Measurements from ENCODE around the gene WDR4. TPM values are rescaled to one million over a fixed set of nuclear protein-coding genes. Genes with fewer than 3 reads are reported as not detected.

WDR4 gene
- total RNA-seq, 1 experiment from 2014 or later, result 42.6 TPM

GRCh38 chr21:42892931-42893755 lies 13.8 kb upstream of the WDR4 start, which contains the start of gene NDUFV3 (continued):
- TF ChIP-seq ERG (CRISPR knock-in tag; IDR thresholded peaks at IDR 0.05) (0 out of 2 replicates have a peak, but pooled peaks have one; percentile 33), SMAD4 (CRISPR knock-in tag; IDR thresholded peaks at IDR 0.05) (no peak), EMX1 (CRISPR knock-in tag; IDR thresholded peaks at IDR 0.05) (no peak), IRF2 (CRISPR knock-in tag; IDR thresholded peaks at IDR 0.05; ENCODE audit: borderline replicate concordance, low read depth) (no peak), E2F5 (CRISPR knock-in tag; IDR thresholded peaks at IDR 0.05) (peak; percentile 61; the same call in 1 of the 2 replicates), MYBL2 (CRISPR knock-in tag; IDR thresholded peaks at IDR 0.05) (peak; percentile 20; the same call in 1 of the 2 replicates), IRF1 (CRISPR knock-in tag; IDR thresholded peaks at IDR 0.05) (peak; percentile 50; the same call in 1 of the 2 replicates), ZNF416 (CRISPR knock-in tag; IDR thresholded peaks at IDR 0.05) (no peak), SP1 (CRISPR knock-in tag; conservative IDR thresholded peaks at IDR 0.05) (peak; percentile 91), TCF7 (CRISPR knock-in tag; IDR thresholded peaks at IDR 0.05; ENCODE audit: low read depth) (0 out of 2 replicates have a peak, but pooled peaks have one; percentile 17), NFYB (CRISPR knock-in tag; conservative IDR thresholded peaks at IDR 0.05; ENCODE audit: low read depth) (peak; percentile 82), ZBTB21 (CRISPR knock-in tag; IDR thresholded peaks at IDR 0.05; ENCODE audit: borderline replicate concordance) (no peak), ZNF281 (CRISPR knock-in tag; IDR thresholded peaks at IDR 0.05) (no peak), FOXP4 (CRISPR knock-in tag; IDR thresholded peaks at IDR 0.05) (no peak; the same call in 1 of the 2 replicates), SMAD3 (CRISPR knock-in tag; IDR thresholded peaks at IDR 0.05; ENCODE audit: borderline replicate concordance) (peak; percentile 76; the same call in 1 of the 2 replicates), ZNF425 (CRISPR knock-in tag; conservative IDR thresholded peaks at IDR 0.05) (no peak), TEAD4 (CRISPR knock-in tag; IDR thresholded peaks at IDR 0.05) (no peak), CREM (CRISPR knock-in tag; IDR thresholded peaks at IDR 0.05) (peak; percentile 90), OVOL2 (CRISPR knock-in tag; IDR thresholded peaks at IDR 0.05; ENCODE audit: borderline replicate concordance) (no peak), RELA (CRISPR knock-in tag; IDR thresholded peaks at IDR 0.05; ENCODE audit: borderline replicate concordance) (no peak), KAT7 (CRISPR knock-in tag; IDR thresholded peaks at IDR 0.05; ENCODE audit: borderline replicate concordance) (no peak), HMGA2 (CRISPR knock-in tag; IDR thresholded peaks at IDR 0.05) (no peak), ZNF219 (CRISPR knock-in tag; IDR thresholded peaks at IDR 0.05; ENCODE audit: borderline replicate concordance) (no peak), GABPB1 (CRISPR knock-in tag; IDR thresholded peaks at IDR 0.05) (peak; percentile 42; the same call in 1 of the 2 replicates), PRRX2 (CRISPR knock-in tag; IDR thresholded peaks at IDR 0.05) (no peak), ZNF232 (CRISPR knock-in tag; IDR thresholded peaks at IDR 0.05) (peak; percentile 69; the same call in 1 of the 2 replicates)
- TF ChIP-seq, protein P1, sequence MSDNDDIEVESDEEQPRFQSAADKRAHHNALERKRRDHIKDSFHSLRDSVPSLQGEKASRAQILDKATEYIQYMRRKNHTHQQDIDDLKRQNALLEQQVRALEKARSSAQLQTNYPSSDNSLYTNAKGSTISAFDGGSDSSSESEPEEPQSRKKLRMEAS (CRISPR knock-in tag; IDR thresholded peaks at IDR 0.05), result peak; percentile 83
